ENCODE measurements around the gene MPDZ.

MPDZ gene

GRCh38 chr9:13111778-13112177 lies 167.7 kb downstream of the MPDZ start:
- no peak overlapping the region for H3K4me3 ChIP-seq (replicated peaks; ENCODE audit: insufficient read depth, low read length)
- no peak for TF ChIP-seq SPI1 (IDR thresholded peaks at IDR 0.05; ENCODE audit: borderline replicate concordance, low read depth)
- TF ChIP-seq GABPA (IDR thresholded peaks at IDR 0.05; ENCODE audit: low read depth) = no peak
- TF ChIP-seq, protein P1, sequence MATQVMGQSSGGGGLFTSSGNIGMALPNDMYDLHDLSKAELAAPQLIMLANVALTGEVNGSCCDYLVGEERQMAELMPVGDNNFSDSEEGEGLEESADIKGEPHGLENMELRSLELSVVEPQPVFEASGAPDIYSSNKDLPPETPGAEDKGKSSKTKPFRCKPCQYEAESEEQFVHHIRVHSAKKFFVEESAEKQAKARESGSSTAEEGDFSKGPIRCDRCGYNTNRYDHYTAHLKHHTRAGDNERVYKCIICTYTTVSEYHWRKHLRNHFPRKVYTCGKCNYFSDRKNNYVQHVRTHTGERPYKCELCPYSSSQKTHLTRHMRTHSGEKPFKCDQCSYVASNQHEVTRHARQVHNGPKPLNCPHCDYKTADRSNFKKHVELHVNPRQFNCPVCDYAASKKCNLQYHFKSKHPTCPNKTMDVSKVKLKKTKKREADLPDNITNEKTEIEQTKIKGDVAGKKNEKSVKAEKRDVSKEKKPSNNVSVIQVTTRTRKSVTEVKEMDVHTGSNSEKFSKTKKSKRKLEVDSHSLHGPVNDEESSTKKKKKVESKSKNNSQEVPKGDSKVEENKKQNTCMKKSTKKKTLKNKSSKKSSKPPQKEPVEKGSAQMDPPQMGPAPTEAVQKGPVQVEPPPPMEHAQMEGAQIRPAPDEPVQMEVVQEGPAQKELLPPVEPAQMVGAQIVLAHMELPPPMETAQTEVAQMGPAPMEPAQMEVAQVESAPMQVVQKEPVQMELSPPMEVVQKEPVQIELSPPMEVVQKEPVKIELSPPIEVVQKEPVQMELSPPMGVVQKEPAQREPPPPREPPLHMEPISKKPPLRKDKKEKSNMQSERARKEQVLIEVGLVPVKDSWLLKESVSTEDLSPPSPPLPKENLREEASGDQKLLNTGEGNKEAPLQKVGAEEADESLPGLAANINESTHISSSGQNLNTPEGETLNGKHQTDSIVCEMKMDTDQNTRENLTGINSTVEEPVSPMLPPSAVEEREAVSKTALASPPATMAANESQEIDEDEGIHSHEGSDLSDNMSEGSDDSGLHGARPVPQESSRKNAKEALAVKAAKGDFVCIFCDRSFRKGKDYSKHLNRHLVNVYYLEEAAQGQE (IDR thresholded peaks at IDR 0.05; ENCODE audit: insufficient replicate concordance, low read depth) = no peak
- TF ChIP-seq POLR2AphosphoS5 (IDR thresholded peaks at IDR 0.05; ENCODE audit: low read depth) = no peak
- TF ChIP-seq, protein P2, sequence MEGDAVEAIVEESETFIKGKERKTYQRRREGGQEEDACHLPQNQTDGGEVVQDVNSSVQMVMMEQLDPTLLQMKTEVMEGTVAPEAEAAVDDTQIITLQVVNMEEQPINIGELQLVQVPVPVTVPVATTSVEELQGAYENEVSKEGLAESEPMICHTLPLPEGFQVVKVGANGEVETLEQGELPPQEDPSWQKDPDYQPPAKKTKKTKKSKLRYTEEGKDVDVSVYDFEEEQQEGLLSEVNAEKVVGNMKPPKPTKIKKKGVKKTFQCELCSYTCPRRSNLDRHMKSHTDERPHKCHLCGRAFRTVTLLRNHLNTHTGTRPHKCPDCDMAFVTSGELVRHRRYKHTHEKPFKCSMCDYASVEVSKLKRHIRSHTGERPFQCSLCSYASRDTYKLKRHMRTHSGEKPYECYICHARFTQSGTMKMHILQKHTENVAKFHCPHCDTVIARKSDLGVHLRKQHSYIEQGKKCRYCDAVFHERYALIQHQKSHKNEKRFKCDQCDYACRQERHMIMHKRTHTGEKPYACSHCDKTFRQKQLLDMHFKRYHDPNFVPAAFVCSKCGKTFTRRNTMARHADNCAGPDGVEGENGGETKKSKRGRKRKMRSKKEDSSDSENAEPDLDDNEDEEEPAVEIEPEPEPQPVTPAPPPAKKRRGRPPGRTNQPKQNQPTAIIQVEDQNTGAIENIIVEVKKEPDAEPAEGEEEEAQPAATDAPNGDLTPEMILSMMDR (IDR thresholded peaks at IDR 0.05; ENCODE audit: insufficient read depth, low read length) = no peak
- H3K27ac ChIP-seq (replicated peaks) = no peak overlapping the region
- DNase-seq (ENCODE audit: low read depth in 1 of 2, low spot score in 1 of 2) = no peak
- H3K27me3 ChIP-seq (ENCODE audit: insufficient read depth, poor library complexity, severe bottlenecking) = no peaks in the 10 kb centered on the region

DNA sequence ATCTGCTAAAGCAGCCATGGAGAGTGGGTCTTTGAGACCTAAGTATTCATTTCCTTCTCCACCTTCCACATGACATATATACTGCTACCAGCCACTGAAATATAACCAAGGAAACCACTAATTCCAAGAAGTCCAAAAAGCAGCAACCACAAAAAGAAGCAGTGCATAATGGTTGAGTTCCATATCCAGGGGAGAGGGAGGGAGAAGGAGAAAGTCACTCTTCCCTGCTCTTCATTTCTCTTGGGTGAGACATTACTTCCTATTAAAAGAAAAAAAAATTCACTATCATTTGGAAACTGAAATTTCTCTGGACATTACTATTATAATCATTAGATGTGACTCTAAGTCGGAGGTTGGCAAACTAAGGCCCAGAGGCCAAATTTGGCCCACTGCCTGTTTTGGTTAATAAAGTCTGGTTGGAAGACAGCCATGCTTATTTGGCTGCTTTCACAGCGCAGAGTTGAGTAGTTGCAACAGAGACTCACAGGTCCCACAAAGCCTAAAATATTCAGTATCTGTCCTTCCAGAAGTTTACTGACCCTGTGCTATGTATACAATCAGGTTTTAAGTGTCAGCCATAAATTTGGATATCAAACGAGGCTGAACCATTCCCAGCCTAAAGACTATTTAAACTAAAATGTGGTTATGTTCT lies 168.6 kb downstream of the MPDZ start:
- Histone ChIP-seq H3K4me3 (replicated peaks; ENCODE audit: insufficient read depth, low read length) (no peak overlapping the region), H3K27ac (replicated peaks) (no peak overlapping the region), H3K27me3 (ENCODE audit: insufficient read depth, poor library complexity, severe bottlenecking) (no peaks in the 10 kb centered on the region)
- TF ChIP-seq SPI1 (IDR thresholded peaks at IDR 0.05; ENCODE audit: borderline replicate concordance, low read depth) (no peak), POLR2AphosphoS5 (IDR thresholded peaks at IDR 0.05; ENCODE audit: low read depth) (no peak), GABPA (IDR thresholded peaks at IDR 0.05; ENCODE audit: low read depth) (no peak)
- TF ChIP-seq, protein P1 (IDR thresholded peaks at IDR 0.05; ENCODE audit: insufficient replicate concordance, low read depth) = no peak
- TF ChIP-seq, protein P2 (IDR thresholded peaks at IDR 0.05; ENCODE audit: insufficient read depth, low read length) = no peak
- no peak for DNase-seq (ENCODE audit: low read depth in 1 of 2, low spot score in 1 of 2)

- Histone ChIP-seq H3K4me3 (replicated peaks; ENCODE audit: insufficient read depth, low read length) (no peak overlapping the region), H3K27ac (replicated peaks) (no peak overlapping the region), H3K27me3 (ENCODE audit: insufficient read depth, poor library complexity, severe bottlenecking) (no peaks in the 10 kb centered on the region)
- TF ChIP-seq POLR2AphosphoS5 (IDR thresholded peaks at IDR 0.05; ENCODE audit: low read depth) (no peak), GABPA (IDR thresholded peaks at IDR 0.05; ENCODE audit: low read depth) (no peak), SPI1 (IDR thresholded peaks at IDR 0.05; ENCODE audit: borderline replicate concordance, low read depth) (no peak)
- TF ChIP-seq, protein P1 (IDR thresholded peaks at IDR 0.05; ENCODE audit: insufficient replicate concordance, low read depth) = no peak
- TF ChIP-seq, protein P2 (IDR thresholded peaks at IDR 0.05; ENCODE audit: insufficient read depth, low read length) = no peak
- DNase-seq (ENCODE audit: low read depth in 1 of 2, low spot score in 1 of 2) = no peak
These were observed 169.7 kb downstream of the MPDZ start for GRCh38 chr9:13109781-13110180.

Data from HL-60 (cell line).